ENCODE data around the gene INTS3.

GRCh38 chr1:153767519-153767918 is 39.7 kb downstream of the INTS3 start:
- TF ChIP-seq CTCF (conservative IDR thresholded peaks at IDR 0.05) = no peak
- no peak for TF ChIP-seq ZFX (IDR thresholded peaks at IDR 0.05)
